Hematopoietic multipotent progenitor cell treated with erythropoietin and hydrocortisone succinate and interleukin-3 and kit ligand, for 4 days (in vitro differentiated cells): ENCODE data around the gene FBXL12.
A peak's percentile ranks its signal among the peaks of the same experiment; 100 is the strongest.
"Not testable (repeated sequence)": the region's sequence is repeated elsewhere in the genome, so short reads cannot be mapped to it uniquely, and the experiment has no call there.

Experiments
- DNase-seq: peaks from one replicate; pipeline ENCODE4 v3.0.0-alpha.2; 2015

Gene FBXL12

GRCh38 chr19:9791552-9792205 is 27.2 kb downstream of the FBXL12 start:
- peak; percentile 98 for DNase-seq

DNA sequence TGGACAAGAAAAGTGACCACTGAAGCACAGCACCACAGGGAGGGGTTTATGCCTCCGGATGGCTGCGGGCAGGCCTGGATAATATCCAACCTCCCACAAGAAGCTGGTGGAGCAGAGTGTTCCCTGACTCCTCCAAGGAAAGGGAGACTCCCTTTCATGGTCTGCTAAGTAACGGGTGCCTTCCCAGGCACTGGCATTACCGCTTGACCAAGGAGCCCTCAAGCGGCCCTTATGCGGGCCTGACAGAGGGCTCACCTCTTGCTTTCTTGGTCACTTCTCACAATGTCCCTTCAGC is 27.9 kb downstream of the FBXL12 start:
- not testable (repeated sequence) for DNase-seq

DNA sequence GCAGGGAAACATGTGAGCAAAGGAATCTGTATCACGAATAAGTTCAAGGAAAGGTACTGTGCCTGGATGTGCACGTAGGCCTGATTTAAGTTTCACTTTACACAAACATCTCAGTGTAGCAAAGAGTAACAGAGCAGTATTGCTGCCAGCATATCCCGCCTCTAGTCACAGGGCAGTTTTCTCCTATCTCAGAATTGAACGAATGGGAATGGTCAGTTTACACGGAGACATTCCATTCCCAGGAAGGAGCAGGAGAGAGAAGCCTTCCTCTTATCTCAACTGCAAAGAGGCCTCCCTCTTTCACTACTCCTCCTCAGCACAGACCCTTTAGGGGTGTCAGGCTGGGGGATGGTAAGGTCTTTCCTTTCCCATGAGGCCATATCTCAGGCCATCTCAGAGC is 29.3 kb downstream of the FBXL12 start:
- DNase-seq, result not testable (repeated sequence)

- no peak for DNase-seq
Observed at GRCh38 chr19:9789066-9789465, 29.8 kb downstream of the FBXL12 start.

DNA sequence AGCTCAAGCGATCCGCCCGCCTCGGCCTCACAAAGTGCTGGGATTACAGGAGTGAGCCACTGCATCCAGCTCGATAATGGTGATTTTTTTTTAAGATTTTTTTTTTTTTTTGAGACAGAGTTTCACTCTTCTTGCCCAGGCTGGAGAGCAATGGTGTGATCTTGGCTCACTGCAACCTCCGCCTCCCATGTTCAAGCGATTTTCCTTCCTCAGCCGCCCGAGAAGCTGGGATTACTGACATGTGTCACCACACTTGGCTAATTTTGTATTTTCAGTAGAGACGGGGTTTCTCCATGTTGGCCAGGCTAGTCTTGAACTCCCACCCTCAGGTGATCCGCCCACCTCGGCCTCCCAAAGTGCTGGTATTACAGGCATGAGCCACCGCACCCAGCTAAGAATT is 30.3 kb downstream of the FBXL12 start:
- DNase-seq, result not testable (repeated sequence)

DNA sequence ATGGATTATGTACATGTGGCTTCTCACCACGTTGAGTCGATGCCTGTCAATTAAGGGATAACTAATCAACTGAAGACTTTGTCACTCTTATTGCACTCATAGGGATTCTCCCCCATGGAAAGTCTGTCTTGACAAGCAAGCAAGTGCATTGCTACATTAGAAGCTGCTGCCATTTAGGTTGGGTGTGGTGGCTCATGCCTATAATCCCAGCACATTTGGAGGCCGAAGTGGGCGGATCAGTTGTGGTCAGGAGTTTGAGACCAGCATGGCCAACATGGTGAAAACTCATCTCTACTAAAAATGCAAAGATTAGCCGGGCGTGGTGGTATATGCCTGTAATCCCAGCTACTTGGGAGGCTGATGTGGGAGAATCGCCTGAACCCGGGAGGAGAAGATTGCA is 32.1 kb downstream of the FBXL12 start:
- no peak for DNase-seq

DNA sequence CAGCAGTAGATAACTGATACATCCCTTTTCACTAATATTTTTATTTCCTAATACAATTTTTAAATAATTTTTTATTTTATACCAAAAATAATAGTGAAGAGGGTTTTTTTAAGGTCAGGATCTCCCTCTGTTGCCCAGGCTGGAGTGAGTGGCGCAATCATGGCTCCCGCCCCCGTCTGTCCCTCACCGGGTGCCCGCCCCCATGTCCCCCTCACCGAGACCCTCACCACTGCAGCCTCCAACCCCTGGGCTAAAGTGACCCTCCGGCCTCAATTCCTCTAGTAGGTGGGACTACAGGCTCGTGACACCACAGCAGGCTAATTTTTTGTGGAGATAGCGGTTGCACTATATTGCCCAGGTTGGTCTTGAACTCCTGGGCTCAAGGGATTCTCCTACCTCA is 32.5 kb downstream of the FBXL12 start:
- DNase-seq, result no peak

- peak; percentile 98 for DNase-seq
Observed at GRCh38 chr19:9785367-9786331, 33.2 kb downstream of the FBXL12 start.

DNA sequence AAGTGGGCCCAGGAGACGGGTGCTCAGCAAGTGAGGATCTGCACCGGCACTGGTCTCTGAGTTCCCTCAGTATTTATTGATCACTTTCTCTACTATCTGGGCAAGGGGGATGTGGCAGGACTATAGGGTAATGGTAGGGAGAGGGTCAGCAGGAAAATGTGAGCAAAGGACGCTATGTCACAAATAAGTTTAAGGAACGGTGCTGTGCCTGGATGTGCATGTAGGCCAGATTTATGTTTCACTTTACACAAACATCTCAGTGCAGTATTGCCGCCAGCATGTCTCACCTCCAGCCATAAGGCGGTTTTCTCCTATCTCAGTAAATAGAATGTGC is 34.7 kb downstream of the FBXL12 start:
- not testable (repeated sequence) for DNase-seq

DNA sequence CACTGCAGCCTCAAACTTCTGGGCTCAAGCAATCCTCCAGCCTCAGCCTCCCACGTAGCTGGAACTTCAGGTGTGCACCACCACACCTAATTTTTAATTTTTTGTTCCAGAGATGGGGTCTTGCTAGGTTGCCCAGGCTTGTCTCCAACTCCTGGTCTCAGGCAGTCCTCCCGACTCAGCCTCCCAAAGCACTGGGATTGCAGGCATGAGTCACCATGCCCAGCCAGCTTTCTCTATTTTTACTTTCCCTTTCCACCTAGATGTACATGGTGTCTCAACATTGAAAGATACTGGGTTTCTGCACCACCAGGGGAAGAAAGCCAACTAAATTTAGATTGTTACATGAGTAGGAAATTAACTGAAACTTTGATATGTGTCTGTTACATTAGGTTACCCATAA is 36.5 kb downstream of the FBXL12 start:
- DNase-seq, result no peak

DNA sequence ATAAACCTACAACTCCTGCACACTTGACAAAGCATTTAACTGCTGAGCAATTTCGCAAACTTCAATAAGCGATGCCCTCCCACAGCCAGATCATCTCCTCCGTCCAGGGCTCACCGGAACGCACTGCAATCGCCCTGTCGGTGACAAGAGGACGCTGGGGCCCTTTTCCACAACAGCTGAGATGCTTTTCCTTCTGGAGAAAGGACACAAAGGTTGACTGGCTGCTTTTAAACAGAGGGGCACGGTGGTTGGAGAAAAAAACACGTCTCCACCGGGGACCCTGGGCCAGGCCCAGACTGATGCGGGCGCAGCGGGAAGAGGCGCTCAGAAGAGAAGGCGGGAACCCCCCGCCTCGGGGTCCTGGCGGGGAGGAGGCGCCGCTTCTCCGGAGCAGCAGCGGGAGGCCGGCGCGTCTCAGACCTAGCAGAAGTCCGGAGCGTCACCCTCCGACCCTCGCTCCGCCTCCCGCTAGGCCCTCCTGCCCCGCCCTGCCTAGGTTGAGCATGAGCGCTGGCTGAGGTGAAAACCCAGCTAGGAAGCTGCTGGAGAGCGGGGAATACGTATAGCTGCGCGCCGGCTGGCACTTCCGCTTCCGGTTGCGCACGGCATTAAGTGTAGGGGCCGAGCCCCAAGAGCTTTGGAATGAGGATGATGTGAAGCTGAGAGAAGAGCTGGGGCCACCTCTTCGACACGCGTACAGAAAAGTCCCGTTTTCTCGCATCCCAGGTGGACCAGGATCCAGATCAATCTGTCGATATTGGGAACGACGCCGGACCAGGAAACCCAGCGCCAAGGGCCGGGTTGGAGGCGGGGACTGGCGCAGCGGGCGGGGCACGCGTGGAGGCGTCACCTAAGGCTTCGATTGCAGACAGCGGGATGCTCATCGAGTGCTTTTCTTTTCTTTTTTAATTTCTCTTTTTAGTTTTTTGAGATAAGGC is 50.4 kb downstream of the FBXL12 start, which contains the start of gene ZNF846:
TSS of gene ZNF846 (minus strand) at position 564 of the 938 bp plus-strand sequence. CDS start 3,788 bp downstream, outside the sequence.
- peak; percentile 99 for DNase-seq
